ENCODE data around the gene RGSL1.

RGSL1 gene

DNA sequence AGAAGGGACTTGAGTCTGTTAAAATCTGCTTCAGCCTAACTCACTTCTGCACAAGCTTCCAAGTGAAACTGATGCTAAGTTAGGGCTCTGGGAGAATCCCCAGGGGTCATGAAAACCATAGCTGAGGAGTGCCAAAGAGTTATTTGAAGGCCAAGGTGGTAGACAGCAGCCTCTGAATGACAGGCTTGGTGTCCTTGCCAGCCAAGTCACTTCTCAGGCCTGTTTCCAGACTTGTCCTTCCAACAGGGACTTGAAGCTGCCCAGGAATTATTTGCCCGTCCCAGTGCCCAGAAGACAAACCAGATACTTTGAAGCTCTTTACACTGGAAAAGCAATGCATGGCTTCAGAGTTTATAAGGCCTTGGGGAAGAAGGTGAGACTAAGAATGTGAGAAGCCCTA lies 105.5 kb downstream of the RGSL1 start:
- DNase-seq, result no peak

DNA sequence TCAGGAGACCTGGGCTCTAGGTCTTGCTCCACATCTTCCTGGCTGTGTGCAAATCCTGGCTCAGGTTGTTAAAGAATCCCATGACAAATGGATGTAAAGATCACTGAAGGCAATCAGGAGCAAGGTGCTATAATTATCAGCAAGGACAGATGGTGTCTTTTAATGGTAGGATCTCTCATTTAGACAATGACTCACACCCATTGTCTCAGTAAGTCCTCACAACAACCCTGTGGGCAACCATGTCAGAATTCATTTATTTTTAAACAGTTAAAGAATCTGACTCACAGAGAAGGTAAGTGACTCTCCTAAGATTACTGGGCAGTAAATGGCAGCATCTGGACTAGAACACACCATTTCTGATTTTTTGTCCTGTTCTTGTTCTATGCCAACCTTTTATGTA lies 106.3 kb downstream of the RGSL1 start:
- DNase-seq, result no peak

DNA sequence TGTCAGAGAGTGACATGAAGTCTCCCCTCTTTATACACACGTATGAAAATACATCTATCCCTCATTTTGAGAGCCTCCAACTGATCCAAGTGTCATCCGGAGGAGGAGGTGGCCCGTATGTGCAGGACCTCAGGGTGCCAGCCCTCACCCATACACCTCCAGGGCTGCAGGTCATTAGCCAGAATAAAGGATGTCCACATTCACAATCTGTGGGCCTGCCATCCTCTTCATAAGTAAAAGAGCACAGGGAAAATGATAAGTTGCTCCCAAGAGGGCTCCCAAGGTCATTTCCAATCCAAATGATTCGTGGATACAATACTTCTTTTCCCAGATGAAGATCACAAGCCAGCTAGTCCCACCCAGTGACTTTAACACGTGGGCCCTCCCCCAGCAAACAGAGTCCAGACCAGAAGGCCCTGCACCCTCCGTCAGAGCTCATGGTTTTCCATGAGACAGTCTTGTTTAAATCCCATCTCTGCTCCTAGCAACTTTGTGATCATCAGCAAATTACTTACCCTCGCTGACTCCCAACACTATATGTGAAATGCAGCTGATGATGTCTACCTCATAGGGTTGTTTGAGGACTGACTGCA lies 110.5 kb downstream of the RGSL1 start:
- DNase-seq, result no peak

DNA sequence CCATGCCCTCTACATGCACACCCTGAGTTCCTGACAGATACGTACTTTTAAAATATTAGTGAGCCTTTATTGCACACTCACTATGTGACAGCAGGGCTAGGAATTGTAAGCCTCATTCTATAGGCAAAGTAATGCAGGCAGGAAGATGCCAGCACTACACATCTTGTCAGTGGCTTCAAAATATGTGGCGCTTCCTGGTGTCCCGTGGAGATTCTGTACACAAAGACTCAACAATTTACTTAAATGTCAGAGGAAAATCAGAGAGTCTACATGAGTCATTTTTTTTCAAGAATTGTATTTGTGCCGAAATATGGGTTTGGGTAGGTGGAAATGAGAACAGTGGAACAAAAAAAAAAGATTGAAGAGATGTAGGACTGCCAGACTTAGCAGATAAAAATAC lies 111.5 kb downstream of the RGSL1 start:
- no peak for DNase-seq

DNA sequence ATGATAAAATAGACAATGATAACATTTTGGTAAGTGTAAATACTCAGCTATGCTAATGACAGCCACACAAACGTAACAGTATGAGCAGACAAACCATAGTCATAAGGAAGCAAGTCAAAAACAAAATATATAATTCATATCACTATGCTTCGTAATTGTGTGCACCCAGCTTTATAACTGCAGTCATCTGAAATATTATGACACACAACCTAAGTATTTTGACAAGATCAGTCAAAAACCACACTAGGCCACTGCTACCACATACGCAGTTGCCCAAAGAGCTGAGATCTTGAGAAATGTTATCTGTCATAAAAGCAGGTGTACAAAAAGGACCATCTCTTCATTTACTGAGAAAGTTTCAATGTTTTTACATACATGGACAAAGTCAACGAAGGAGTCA lies 113.1 kb downstream of the RGSL1 start:
- DNase-seq, result no peak

DNA sequence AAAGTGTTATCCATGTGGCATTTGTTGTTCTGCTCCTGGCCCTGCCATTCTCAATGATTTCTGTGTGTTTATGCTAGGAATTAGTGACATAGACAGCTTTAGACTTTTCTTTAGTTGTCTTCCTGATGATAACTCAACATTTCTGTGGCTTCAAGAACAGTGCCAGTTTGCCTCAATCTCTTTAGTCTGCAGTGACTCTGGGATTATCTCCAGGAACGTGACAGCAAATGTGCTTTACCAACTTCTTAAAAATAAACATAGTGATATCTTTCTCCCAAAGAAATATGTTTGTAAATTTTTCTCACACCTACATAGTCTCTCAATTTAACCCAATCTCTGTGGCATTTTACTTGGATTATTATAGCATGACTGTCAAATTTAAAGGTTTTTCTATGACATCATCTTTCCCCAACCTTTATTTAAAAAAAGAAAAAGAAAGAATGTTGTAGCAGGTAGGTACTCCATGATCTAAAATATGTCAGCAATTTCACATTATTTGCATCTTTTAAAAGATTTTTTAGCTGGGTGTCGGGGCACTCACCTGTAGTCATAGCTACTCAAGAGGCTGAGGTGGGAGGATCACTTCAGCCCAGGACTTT lies 114.6 kb downstream of the RGSL1 start:
- no peak for DNase-seq

DNA sequence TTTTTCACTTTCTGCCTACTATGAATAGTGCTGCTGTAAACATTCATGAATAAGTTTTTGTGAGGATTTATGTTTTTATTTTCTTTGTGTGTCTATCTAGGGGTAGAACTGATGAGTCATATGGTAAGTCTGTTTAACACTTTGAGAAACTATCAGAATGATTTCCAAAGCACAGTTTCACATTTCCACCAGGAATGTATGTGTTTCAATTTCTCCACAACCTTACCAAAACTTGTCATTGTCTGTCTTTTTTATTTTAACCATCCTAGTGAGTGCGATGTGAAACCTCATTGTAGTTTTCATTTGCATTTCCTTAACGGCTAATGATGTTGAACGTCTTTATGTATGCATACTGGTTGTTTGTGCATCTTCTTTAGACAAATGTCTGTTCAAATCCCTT lies 115.6 kb downstream of the RGSL1 start:
- DNase-seq, result no peak

DNA sequence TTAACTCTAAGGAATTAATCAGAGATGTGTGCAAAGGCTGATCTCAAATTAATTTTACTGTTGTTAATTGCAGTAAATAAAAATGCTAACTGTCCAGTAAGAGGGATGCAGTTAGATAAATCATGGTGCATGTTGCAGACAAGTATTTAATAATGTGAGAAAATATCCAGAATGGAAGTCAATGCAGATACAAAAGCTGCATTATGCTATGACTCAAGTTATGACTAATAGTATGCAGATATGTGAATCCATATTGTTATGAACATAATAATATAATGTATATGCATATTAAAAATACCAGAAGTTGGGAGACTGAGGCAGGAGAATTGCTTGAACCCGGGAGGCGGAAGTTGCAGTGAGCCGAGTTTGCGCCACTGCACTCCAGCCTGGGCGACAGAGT lies 117.7 kb downstream of the RGSL1 start:
- DNase-seq, result no peak

DNA sequence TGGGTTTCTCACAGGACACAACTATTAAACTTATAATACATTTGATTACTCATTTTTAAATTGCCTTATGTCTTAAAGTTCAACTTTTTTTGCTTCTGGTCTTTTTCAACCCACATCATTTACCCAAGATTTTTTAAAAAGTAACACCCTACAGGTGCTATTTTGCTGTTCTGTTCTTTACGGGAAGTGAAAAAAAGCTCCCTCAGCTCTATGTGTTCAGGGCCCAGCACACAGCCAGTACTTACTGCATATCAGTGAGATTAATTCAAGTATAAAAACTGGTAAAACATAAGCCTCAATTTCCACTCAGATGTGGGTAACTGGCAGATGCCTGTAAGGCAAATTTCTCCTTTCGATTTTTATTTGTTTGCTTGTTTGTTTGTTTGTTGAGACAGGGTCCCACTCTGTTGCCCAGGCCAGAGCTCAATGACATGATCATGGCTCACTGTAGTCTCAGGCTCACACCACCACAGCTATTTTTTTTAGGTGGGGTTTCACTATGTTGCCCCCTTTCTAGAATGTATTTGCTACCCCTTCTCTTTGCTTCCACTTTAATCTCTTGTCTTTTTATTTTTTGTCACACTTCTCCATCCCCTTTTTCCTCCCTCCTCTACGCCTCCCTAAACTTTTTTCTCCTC lies 118.8 kb downstream of the RGSL1 start:
- no peak for DNase-seq

DNA sequence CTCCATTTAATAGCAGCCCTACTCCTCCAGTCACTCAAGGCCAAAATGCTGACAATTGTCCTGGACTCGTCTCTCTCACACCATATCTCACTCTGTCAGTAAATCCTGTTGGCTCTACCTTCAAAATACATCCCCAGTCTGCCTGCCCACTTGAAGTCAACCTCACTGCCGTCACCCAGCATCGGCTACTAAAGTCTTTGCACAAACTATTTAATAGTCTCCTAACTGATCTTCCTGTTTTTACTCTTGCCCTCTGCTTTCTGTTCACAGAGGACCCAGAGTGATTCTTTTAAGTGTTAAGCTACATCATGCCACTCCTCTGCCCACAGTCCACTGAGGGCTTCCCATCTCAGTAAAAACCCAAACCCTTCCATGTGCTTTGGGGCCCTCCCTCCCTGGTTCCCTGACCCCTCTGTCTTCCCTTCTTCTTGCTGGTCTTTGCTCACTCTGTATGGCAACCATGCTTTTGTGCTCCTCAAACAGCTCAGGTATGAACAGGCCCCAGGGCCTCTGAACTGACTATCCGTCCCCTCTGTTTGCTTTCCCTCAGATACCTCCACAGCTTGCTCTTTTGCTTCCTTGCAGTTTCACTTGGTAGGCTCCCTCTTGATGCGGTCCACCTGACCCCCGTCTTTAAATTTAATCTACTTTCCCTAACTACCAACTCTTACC lies 120.1 kb downstream of the RGSL1 start:
- DNase-seq, result no peak

DNA sequence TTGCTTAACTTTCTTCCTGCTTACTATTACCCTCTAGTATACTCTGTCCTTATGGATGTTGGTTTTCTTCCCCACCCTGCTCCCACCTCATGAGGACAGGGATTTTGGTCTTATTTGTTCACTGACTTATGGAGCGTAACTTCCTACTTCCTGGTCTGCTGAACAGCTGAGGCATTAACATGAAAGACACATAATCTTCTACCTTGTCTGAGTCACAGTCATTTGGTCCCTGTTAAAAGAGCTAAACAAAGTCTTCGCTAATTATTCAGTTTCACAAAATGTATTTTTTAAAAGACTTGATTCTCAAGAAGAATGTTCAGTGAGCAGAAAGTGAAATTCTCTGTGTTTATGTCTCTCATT lies 120.6 kb downstream of the RGSL1 start:
- no peak for DNase-seq

DNA sequence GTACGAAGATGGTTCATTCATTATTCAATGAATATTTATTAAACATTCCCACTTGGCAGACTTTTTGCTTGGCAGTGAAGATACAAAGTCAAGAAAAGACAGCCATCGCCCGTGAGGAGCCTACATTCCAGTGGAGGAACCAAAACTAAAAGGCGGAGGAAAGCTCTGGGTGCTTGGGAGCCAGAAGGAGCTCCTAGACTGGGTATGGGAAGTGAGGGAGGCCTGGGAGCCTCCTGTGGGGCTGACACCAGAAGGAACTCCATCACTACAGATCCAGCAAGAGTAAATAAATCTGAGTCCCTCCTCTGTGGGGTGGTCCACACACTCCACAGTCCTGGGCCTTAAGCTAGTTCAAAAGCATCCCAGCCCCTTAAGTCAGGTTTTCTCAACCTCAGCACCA lies 124.2 kb downstream of the RGSL1 start:
- DNase-seq, result no peak

DNA sequence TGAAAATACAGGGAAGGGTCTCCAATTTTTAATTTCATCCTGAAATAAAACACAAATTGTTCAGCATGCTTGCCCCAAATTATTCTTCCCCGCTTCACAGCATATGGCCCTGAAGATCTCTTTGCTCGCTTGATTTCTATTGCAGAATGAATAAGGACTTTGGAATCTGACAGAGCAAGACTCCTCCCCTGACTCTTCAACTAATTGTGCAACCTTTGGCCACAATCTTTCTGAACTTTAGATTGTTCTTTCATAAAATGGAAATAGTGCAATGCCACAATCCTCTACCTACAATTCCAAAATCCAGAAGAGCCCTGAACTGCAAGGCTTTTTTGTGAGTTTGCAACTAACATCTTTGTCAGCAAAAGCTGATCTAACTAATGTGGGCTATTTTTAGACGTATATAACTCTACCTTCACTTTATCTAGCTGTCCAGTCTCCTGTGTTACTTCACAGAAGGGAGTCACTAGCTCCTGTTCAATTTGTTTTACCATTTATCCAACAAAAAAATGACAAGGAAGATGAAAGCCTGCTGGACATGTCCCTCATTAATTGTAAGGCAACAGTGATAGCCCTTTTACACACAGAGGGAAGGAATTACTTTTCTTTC lies 125.7 kb downstream of the RGSL1 start:
- no peak for DNase-seq

DNA sequence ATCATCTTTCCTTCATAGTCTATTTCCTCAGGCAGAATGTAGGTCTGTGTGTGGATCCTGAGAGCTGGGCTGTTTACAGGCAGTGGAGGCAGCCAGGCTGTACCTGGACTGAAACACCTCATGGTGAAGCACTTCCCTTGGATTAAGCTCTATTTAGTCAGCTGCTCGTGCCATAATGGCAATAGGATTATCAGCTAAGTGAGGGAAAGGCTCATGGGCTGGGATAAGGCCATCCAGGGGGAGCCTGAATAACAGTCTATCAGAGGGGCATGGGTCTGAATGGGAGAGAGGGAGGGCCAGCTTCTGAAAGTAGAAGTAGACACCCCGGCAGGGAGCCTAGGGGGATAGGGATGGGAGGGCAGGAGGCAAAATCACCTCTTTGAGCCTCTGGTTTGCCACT lies 130.8 kb downstream of the RGSL1 start:
- no peak for DNase-seq

DNA sequence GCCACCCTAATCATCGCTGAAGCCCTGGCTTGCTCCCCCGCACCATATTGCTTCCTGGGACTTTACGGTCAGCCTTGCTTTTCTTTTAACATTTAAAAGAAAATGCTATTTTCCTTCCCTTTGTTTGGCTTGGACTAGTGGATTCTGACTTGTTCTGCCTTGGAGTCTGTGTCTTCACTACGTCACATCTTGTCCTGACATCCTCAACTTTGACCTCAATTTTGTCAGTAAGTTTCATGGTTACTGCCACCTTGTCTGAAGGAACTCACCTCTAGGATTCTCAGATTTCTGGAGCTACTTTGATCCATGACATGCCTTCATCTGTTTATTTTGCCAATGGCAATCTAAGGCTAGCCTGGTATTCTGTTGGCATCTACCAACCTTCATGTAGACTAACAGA lies 134.8 kb downstream of the RGSL1 start:
- no peak for DNase-seq

DNA sequence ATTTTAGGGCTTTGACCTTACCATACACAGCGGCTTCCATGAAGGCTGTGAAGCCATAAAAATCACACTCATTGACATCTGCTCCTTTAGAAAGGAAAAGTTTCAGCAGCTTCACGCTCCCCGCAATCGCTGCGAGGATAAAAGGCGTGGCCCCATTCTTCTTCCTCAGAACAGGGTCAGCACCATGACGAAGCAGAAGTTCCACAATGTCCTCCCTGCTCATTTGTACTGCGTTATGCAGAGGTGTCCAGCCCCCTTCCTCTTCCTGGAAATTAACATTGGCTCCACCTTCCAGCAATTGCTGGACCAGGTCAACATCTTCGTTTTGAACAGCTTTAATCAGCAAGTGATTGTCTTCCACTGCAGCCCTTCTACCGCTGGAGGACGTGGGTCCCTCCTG lies 136.4 kb downstream of the RGSL1 start:
- no peak for DNase-seq

DNA sequence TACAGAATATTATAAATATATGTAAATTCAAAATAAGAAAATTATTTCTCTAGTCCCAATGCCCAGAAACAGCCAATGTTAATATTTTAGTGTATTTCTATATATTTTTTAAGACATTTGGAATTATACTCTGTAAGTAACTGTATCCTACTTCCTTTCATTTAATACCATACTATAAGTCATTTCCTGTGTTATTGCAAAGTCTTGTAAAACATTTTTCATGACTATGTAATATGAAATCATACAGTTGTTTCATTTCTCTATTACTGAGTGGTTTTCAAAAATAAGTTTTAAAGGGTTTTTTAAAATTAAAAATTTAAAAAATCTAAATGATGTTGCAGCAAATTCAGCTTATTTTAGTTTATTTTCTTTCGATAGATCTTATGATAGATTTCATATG lies 137.1 kb downstream of the RGSL1 start:
- no peak for DNase-seq

DNA sequence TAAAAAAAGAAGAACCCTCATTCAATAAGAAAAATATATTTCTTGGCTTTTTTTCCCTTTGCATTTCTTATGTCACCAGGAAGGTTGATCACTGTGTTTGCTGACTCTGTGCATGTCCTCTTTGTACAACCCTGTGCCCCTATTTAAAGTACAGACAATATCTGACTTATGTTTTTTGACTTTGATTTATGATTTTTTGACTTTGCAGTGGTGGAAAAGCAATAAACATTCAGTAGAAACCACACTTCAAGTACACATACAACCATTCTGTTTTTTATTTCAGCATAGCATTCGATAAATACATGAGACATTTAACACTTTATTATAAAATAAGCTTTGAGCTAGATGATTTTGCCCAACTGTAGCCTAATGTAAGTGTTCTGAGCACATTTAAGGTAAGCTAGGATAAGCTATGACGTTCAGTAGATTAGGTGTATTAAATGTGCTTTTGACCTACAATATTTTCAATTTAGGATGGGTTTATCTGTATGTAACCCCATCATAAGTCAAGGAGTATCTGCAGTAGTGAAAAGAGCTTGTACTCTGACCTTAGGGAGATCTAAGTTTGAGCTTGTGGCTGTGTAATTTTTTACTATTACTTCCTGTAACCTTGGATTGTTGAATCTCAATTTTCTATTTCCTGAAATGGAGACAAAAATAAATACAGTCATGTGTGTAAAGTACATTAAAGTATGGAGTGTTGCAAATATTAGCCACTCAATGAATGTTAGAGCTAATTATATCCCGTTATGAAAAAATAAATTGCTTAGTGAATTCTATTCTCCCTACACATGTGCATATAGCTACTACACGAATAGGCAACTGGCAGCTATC lies 137.9 kb downstream of the RGSL1 start:
- no peak for DNase-seq

DNA sequence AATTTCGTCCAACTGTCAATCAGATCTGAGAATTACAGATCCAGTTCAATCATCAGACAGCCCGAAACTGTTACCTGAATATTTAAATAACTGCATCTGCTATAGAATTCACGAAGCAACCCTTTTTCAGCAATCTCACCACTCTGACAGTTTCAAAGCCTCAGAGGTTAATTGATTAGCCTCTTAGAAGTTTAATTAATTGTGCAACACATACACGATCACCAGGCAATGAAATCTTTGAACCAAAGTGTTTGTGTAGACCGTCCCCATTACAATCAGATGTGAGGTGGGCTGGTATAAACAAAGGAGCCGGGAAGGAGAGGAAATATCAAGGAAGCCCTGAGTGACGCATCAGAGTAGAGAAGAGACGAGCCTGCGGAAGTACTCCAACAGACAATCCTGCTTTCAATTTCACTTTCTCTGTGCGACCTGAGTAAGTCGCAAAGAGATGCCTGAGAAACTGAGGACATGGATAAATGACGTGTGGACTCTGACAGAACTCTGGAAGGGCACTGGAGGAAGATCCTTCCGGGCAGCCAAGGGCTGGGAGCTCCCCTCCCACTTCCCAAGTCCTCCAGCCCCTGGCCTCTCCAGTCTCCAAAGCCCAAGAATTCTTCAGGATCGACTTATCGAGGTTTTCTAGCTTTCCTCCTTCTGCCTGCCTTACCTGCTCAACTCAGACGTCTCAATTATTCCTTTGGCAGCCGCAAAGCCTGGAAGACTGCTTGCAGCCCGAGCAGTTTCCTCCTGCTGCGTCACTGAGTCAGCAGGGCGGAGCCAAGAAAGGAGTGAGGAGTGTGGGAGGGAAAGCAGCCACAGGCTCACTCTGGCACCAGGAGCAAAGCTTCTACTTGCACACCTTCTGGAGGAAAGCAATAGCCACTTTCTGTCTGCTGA lies 138.8 kb downstream of the RGSL1 start, which contains the start of gene RNASEL:
RNASEL (minus strand) TSS at position 757 of the 897 bp plus-strand sequence. CDS start 2,450 bp downstream, outside the sequence.
- no peak for DNase-seq

DNA sequence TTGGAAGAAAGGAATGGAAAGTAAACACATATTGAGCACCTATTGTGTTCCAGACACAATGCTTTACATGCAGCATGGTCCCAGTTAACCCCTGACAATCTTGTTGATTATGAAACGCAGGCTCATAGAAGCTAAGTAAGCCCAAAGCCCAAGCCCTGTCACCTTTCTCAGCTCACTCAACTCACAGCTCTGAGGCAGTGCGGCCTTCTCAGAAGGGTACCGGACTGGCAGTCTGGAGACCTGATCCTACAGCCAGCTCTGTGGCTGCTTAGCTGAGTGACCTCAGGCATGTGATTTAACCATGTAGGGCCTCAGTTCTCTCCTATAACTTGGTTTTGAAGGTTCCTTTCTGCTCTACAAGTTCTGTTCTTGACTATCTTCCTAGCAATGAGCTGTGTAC lies 139.6 kb downstream of the RGSL1 start:
- no peak for DNase-seq

DNA sequence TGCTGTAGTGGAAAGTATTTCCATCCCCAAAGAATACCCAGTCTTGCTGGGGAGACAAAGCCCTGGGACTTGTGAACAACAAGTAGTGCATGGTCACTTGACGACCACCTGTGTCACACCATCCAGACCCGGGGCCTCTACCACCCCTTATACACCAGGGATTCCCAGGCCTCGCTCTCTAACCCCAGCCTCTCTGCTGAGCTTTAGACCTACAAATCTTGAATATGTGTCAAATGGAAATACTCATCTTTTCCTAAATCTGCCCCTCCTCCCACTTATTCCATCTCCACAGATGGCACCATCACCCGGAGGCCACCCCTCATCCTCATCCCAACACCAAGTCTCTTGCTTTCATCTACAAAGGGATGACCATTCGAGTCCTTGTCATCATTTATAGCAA lies 140.0 kb downstream of the RGSL1 start:
- no peak for DNase-seq
